ENCODE results near the gene CXCL16. TPM values are rescaled to one million over a fixed set of nuclear protein-coding genes. Genes with fewer than 3 reads are reported as not detected.

The CXCL16 gene
- total and polyA plus RNA-seq, 10 of the 15 experiments (the other 5 are each of a cell fraction or from before 2014, with no cell fraction given): 0.15 to 2.2 (median 0.65) TPM

DNA sequence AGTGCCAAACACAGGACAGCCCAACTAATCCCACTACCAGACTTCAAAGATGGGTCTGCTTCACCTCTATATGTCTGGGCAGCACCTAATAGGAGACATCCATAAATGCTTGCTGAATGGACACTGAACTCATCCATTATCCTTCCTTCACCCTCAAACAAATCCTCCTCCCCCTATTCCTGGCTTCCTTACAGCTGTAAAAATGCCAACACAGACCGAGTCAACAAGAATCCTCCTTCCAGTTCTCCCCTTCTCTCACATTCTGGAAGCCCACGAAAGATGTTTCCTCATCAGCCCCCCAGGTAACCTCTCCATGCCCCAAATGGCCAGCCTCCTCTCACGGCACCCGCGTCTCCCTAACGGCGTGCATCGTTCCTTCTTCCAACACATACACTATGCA lies 48.0 kb downstream of the CXCL16 start:
- Histone ChIP-seq H2AFZ (ENCODE audit: control insufficient read depth, low read depth, low read length) (no peak overlapping the region), H4K20me1 (ENCODE audit: control insufficient read depth, insufficient read depth) (no peaks in the 10 kb centered on the region; the same call in 1 of the 2 replicates), H3K9ac (ENCODE audit: control insufficient read depth, insufficient read depth, low read length) (no peak overlapping the region), H3K27ac (ENCODE audit: control insufficient read depth, insufficient read depth) (no peak overlapping the region), H3K4me3 (no peak overlapping the region), H3K79me2 (ENCODE audit: control insufficient read depth, insufficient read depth, low read length) (peaks cover 21% of the 10 kb centered on the region), H3K27me3 (replicated peaks in 1 of 2; ENCODE audit: control insufficient read depth in 2 of 2, insufficient read depth in 2 of 2, low read length in 1 of 2) (no peaks in the 10 kb centered on the region), H3K4me2 (ENCODE audit: control insufficient read depth, insufficient read depth) (no peak overlapping the region), H3K4me1 (ENCODE audit: control insufficient read depth, insufficient read depth, low read length) (peaks cover 14% of the 10 kb centered on the region), H3K9me3 (replicated peaks; ENCODE audit: control insufficient read depth, insufficient read depth, low read length) (no peaks in the 10 kb centered on the region), H3K36me3 (ENCODE audit: control insufficient read depth in 2 of 2, insufficient read depth in 2 of 2, low read length in 1 of 2) (peaks cover 0 to 8% of the 10 kb centered on the region in 2 experiments; a peak in 3 of 4 replicates)
- in situ Hi-C loops (cut with MboI): no loop called here
- TF ChIP-seq MEF2A (IDR thresholded peaks at IDR 0.05; ENCODE audit: insufficient read depth, low read depth, low read length) (no peak), ESRRA (IDR thresholded peaks at IDR 0.05; ENCODE audit: low read length) (no peak), CREM (IDR thresholded peaks at IDR 0.05; ENCODE audit: low read depth) (no peak), SIN3A (IDR thresholded peaks at IDR 0.05; ENCODE audit: low read depth, low read length) (no peak), RELA (IDR thresholded peaks at IDR 0.05; ENCODE audit: borderline replicate concordance, partially characterized antibody) (no peak), FOXK2 (IDR thresholded peaks at IDR 0.05) (no peak), ZNF622 (IDR thresholded peaks at IDR 0.05) (no peak), NFYB (IDR thresholded peaks at IDR 0.05; ENCODE audit: insufficient read depth, low read depth, low read length) (no peak)
- TF ChIP-seq, protein P1, sequence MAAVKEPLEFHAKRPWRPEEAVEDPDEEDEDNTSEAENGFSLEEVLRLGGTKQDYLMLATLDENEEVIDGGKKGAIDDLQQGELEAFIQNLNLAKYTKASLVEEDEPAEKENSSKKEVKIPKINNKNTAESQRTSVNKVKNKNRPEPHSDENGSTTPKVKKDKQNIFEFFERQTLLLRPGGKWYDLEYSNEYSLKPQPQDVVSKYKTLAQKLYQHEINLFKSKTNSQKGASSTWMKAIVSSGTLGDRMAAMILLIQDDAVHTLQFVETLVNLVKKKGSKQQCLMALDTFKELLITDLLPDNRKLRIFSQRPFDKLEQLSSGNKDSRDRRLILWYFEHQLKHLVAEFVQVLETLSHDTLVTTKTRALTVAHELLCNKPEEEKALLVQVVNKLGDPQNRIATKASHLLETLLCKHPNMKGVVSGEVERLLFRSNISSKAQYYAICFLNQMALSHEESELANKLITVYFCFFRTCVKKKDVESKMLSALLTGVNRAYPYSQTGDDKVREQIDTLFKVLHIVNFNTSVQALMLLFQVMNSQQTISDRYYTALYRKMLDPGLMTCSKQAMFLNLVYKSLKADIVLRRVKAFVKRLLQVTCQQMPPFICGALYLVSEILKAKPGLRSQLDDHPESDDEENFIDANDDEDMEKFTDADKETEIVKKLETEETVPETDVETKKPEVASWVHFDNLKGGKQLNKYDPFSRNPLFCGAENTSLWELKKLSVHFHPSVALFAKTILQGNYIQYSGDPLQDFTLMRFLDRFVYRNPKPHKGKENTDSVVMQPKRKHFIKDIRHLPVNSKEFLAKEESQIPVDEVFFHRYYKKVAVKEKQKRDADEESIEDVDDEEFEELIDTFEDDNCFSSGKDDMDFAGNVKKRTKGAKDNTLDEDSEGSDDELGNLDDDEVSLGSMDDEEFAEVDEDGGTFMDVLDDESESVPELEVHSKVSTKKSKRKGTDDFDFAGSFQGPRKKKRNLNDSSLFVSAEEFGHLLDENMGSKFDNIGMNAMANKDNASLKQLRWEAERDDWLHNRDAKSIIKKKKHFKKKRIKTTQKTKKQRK (IDR thresholded peaks at IDR 0.05; ENCODE audit: low read depth, low read length): no peak
- ChIA-PET RAD21 (ENCODE audit: unreplicated experiment) (no interaction called here), CTCF (interaction anchor here (2.5 kb wide), 1 partner anchor 124 kb away, joined by 8 read pairs; no protein-coding TSS in a partner anchor), POLR2A (interaction anchor here (1.1 to 1.3 kb wide), 2 partner anchors 12 to 248 kb away, joined by 3 to 4 read pairs; partner anchors contain the start of genes PELP1 and SLC25A11), SMC1A (ENCODE audit: uncharacterized antibody, unreplicated experiment) (interaction anchor here (1.0 kb wide), 1 partner anchor 15 kb away, joined by 3 read pairs; no protein-coding TSS in a partner anchor)
- 97% methylated on average over 8 of the region's 8 CpGs for WGBS (ENCODE audit: insufficient coverage, insufficient replicate concordance, low lambda C conversion rate, missing lambda C conversion rate)
- intact Hi-C loops (cut with micrococcal nuclease; ENCODE audit: unreplicated experiment): no loop called here
- no peak for ATAC-seq
- no peak for DNase-seq (ENCODE audit: low read depth, low spot score)
- no TSS peak for BruUV-seq (replicated peaks)
- FAIRE-seq: no peak

All from GM12878 (cell line).